Osteoblast (primary cell): Measurements from ENCODE around the gene ZKSCAN4. TPM values are rescaled to one million over a fixed set of nuclear protein-coding genes. Genes with fewer than 3 reads are reported as not detected.

ENCODE experiments used
- DNase-seq: peaks from one replicate; pipeline ENCODE4 v3.0.0; 2011; ENCODE audit warnings: low spot score, mixed read lengths; ENCODE audit not compliant: insufficient read length; ENCODE audit errors: missing footprints
- H2AFZ ChIP-seq: 2 replicates; pipeline ENCODE4 v1.6.0; 2011; ENCODE audit warnings: mild to moderate bottlenecking, low read length
- H3K27ac ChIP-seq: 2 replicates; pipeline ENCODE4 v1.5.1; 2011; ENCODE audit warnings: mild to moderate bottlenecking, low read depth, low read length, moderate library complexity
- H3K27me3 ChIP-seq: 2 replicates; pipeline ENCODE4 v1.6.0; 2012; ENCODE audit warnings: mild to moderate bottlenecking, control low read depth, inconsistent platforms, low read length, moderate library complexity; ENCODE audit not compliant: insufficient read depth
- H3K36me3 ChIP-seq: 2 replicates; pipeline ENCODE4 v1.5.1; 2011; ENCODE audit warnings: mild to moderate bottlenecking, low read length, control low read depth, moderate library complexity; ENCODE audit not compliant: insufficient read depth
- H3K4me1 ChIP-seq: 2 replicates; pipeline ENCODE4 v1.5.1; 2011; ENCODE audit warnings: mild to moderate bottlenecking, low read length, control low read depth, moderate library complexity; ENCODE audit not compliant: insufficient read depth
- H3K4me2 ChIP-seq: 2 replicates; pipeline ENCODE4 v1.6.0; 2011; ENCODE audit warnings: mild to moderate bottlenecking, low read length; ENCODE audit not compliant: insufficient read depth
- H3K4me3 ChIP-seq: fragments of 200-600 bp; sonication (generic); 3 replicates; pipeline ENCODE4 v1.5.1; 2012; ENCODE audit warnings: mild to moderate bottlenecking, low read length, inconsistent platforms; ENCODE audit not compliant: insufficient read depth
- H3K79me2 ChIP-seq: 2 replicates; pipeline ENCODE4 v1.6.0; 2012; ENCODE audit warnings: mild to moderate bottlenecking, low read length, control low read depth, inconsistent platforms; ENCODE audit not compliant: insufficient read depth
- H3K9me3 ChIP-seq: 2 replicates; pipeline ENCODE4 v1.5.1; 2011; ENCODE audit warnings: low read depth, low read length, control low read depth
- H4K20me1 ChIP-seq: 2 replicates; pipeline ENCODE4 v1.6.0; 2012; ENCODE audit warnings: mild to moderate bottlenecking, low read length, control low read depth; ENCODE audit not compliant: insufficient read depth
- CTCF ChIP-seq: IDR thresholded peaks from 2 replicates; pipeline ENCODE4 v1.5.1; 2011; ENCODE audit warnings: mild to moderate bottlenecking, low read depth, low read length, moderate library complexity; ENCODE audit errors: extremely low read depth
- total RNA-seq: library from RNA; depleted of rRNA; stranded (reverse); fragments of >200 nt; gene quantifications from 2 replicates; pipeline ENCODE4 v1.2.3, GENCODE V29; 2012

The ZKSCAN4 gene
- total RNA-seq, 1 donor: 6.5 TPM

GRCh38 chr6:28282926-28283325, 30.9 kb upstream of the ZKSCAN4 start:
- no peak overlapping the region for H2AFZ ChIP-seq
- H3K36me3 ChIP-seq: peaks cover 24% of the 10 kb centered on the region
- peaks cover 13% of the 10 kb centered on the region for H3K4me1 ChIP-seq
- H3K79me2 ChIP-seq: peaks cover 12% of the 10 kb centered on the region
- no peak for TF ChIP-seq CTCF
- no peak for DNase-seq
- H4K20me1 ChIP-seq: no peaks in the 10 kb centered on the region
- peak overlapping the region; percentile 82 for H3K4me2 ChIP-seq
- H3K27me3 ChIP-seq: no peaks in the 10 kb centered on the region
- H3K4me3 ChIP-seq: no peak overlapping the region
- no peaks in the 10 kb centered on the region for H3K9me3 ChIP-seq
- H3K27ac ChIP-seq: no peak overlapping the region

GRCh38 chr6:28281288-28282064, 29.4 kb upstream of the ZKSCAN4 start, which contains the start of gene PGBD1:
Gene PGBD1 (plus strand): TSS chr6:28281572. CDS start chr6:28283814, 2,242 bp downstream.
- Histone ChIP-seq H3K27ac (peak within 1 kb of the TSS; percentile 63), H3K4me2 (peak within 1 kb of the TSS; percentile 82), H3K36me3 (peaks cover 34% of the 10 kb centered on the region), H3K27me3 (no peaks in the 10 kb centered on the region), H3K79me2 (peaks cover 12% of the 10 kb centered on the region), H3K4me1 (peaks cover 13% of the 10 kb centered on the region), H2AFZ (peak within 1 kb of the TSS; percentile 99), H4K20me1 (no peaks in the 10 kb centered on the region), H3K9me3 (no peaks in the 10 kb centered on the region), H3K4me3 (peak within 1 kb of the TSS; percentile 90)
- TF ChIP-seq CTCF: no peak
- DNase-seq: peak; percentile 92

GRCh38 chr6:28280595-28281287, 28.7 kb upstream of the ZKSCAN4 start:
- H3K4me1 ChIP-seq: peaks cover 13% of the 10 kb centered on the region
- H3K4me2 ChIP-seq: peak overlapping the region; percentile 82
- H3K36me3 ChIP-seq: peaks cover 39% of the 10 kb centered on the region
- peak overlapping the region; percentile 99 for H2AFZ ChIP-seq
- peaks cover 12% of the 10 kb centered on the region for H3K79me2 ChIP-seq
- H3K27me3 ChIP-seq: no peaks in the 10 kb centered on the region
- no peak for TF ChIP-seq CTCF
- no peaks in the 10 kb centered on the region for H4K20me1 ChIP-seq
- no peaks in the 10 kb centered on the region for H3K9me3 ChIP-seq
- no peak overlapping the region for H3K27ac ChIP-seq
- peak overlapping the region; percentile 90 for H3K4me3 ChIP-seq
- DNase-seq: peak; percentile 55

GRCh38 chr6:28277746-28278145, 25.7 kb upstream of the ZKSCAN4 start:
- no peak for TF ChIP-seq CTCF
- H3K9me3 ChIP-seq: no peaks in the 10 kb centered on the region
- no peaks in the 10 kb centered on the region for H3K27me3 ChIP-seq
- no peak for DNase-seq
- H3K27ac ChIP-seq: no peak overlapping the region
- H3K36me3 ChIP-seq: peaks cover 42% of the 10 kb centered on the region
- no peak overlapping the region for H3K4me3 ChIP-seq
- peaks cover 7% of the 10 kb centered on the region for H3K79me2 ChIP-seq
- peaks cover 13% of the 10 kb centered on the region for H3K4me1 ChIP-seq
- H2AFZ ChIP-seq: no peak overlapping the region
- no peaks in the 10 kb centered on the region for H4K20me1 ChIP-seq
- H3K4me2 ChIP-seq: no peak overlapping the region
